Measurements from ENCODE around the gene DNAAF5. TPM values are rescaled to one million over a fixed set of nuclear protein-coding genes. Genes with fewer than 3 reads are reported as not detected.

Gene DNAAF5
- total and polyA plus RNA-seq, 8 donors = 6.7 to 210 (median 22.4) TPM

- no peak overlapping the region for H3K4me3 ChIP-seq
- intact Hi-C loops (cut with DNase I; ENCODE audit: low total_unique reads) = no loop called here
- 93 to 99% (median 98%) methylated on average over 7 of the region's 7 CpGs for WGBS, 5 donors
- peaks cover 3 to 27% (median 14%) of the 10 kb centered on the region in 4 donors for H3K4me1 ChIP-seq
- H3K9me3 ChIP-seq = no peaks in the 10 kb centered on the region
- H3K27ac ChIP-seq = no peak overlapping the region
- peaks cover 32 to 89% (median 65%) of the 10 kb centered on the region in 4 donors for H3K36me3 ChIP-seq
- no peak for DNase-seq
- H3K27me3 ChIP-seq = no peaks in the 10 kb centered on the region
- TF ChIP-seq POLR2AphosphoS5 (IDR thresholded peaks at IDR 0.05) = no peak
- no peak for TF ChIP-seq POLR2A (IDR thresholded peaks at IDR 0.05)
- TF ChIP-seq CTCF (IDR thresholded peaks at IDR 0.05) = no peak
Observed at GRCh38 chr7:765383-765782, 38.9 kb downstream of the DNAAF5 start.

GRCh38 chr7:767580-767940, 41.1 kb downstream of the DNAAF5 start:
- Histone ChIP-seq H3K36me3 (peaks cover 32 to 72% (median 53%) of the 10 kb centered on the region in 4 donors), H3K4me1 (peaks cover 22 to 42% (median 30%) of the 10 kb centered on the region in 4 donors), H3K4me3 (no peak overlapping the region), H3K27me3 (no peaks in the 10 kb centered on the region), H3K9me3 (no peaks in the 10 kb centered on the region), H3K27ac (peak overlapping the region in 1 of 5 donors; percentile 90)
- intact Hi-C loops (cut with DNase I; ENCODE audit: low total_unique reads) = no loop called here
- TF ChIP-seq POLR2A (IDR thresholded peaks at IDR 0.05) (no peak), EP300 (IDR thresholded peaks at IDR 0.05) (no peak), CTCF (IDR thresholded peaks at IDR 0.05) (no peak), POLR2AphosphoS5 (IDR thresholded peaks at IDR 0.05) (no peak)
- WGBS, 5 donors = 83 to 93% (median 90%) methylated on average over 20 to 21 of the region's 21 CpGs
- peak in 1 of 2 donors; percentile 36 for DNase-seq

GRCh38 chr7:767941-768731, 41.6 kb downstream of the DNAAF5 start:
- H3K9me3 ChIP-seq = no peaks in the 10 kb centered on the region
- no peak for TF ChIP-seq POLR2AphosphoS5 (IDR thresholded peaks at IDR 0.05)
- TF ChIP-seq POLR2A (IDR thresholded peaks at IDR 0.05) = no peak
- TF ChIP-seq CTCF (IDR thresholded peaks at IDR 0.05) = no peak
- TF ChIP-seq EP300 (IDR thresholded peaks at IDR 0.05) = no peak
- H3K27ac ChIP-seq = peak overlapping the region in 4 of 5 donors; percentile 8 to 90 (median 30)
- 89 to 95% (median 91%) methylated on average over 65 of the region's 65 CpGs for WGBS, 5 donors
- H3K4me3 ChIP-seq = no peak overlapping the region
- peak in 1 of 2 donors; percentile 68 for DNase-seq
- intact Hi-C loops (cut with DNase I; ENCODE audit: low total_unique reads) = no loop called here
- peaks cover 28 to 72% (median 53%) of the 10 kb centered on the region in 4 donors for H3K36me3 ChIP-seq
- H3K4me1 ChIP-seq = peaks cover 22 to 42% (median 30%) of the 10 kb centered on the region in 4 donors
- no peaks in the 10 kb centered on the region for H3K27me3 ChIP-seq

- peaks cover 22 to 43% (median 30%) of the 10 kb centered on the region in 4 donors for H3K4me1 ChIP-seq
- TF ChIP-seq POLR2AphosphoS5 (IDR thresholded peaks at IDR 0.05) (peak in 1 of 3 donors; percentile 26), EP300 (IDR thresholded peaks at IDR 0.05) (no peak)
- intact Hi-C loops (cut with DNase I; ENCODE audit: low total_unique reads) = no loop called here
- no peaks in the 10 kb centered on the region for H3K27me3 ChIP-seq
- peak; percentile 53 to 78 for DNase-seq
- WGBS, 5 donors = 69 to 78% (median 72%) methylated on average over 28 to 36 of the region's 36 CpGs
- peaks cover 20 to 72% (median 53%) of the 10 kb centered on the region in 4 donors for H3K36me3 ChIP-seq
- H3K27ac ChIP-seq = peak overlapping the region in 4 of 5 donors; percentile 8 to 90 (median 30)
- H3K4me3 ChIP-seq = no peak overlapping the region
- no peaks in the 10 kb centered on the region for H3K9me3 ChIP-seq
Observed at GRCh38 chr7:768881-769504, 42.5 kb downstream of the DNAAF5 start.
